HG02798 (cell line): ENCODE data around the gene POLR2L.

Experiments used
- ATAC-seq: cut with Tn5 transposase; IDR thresholded peaks from one replicate; pipeline ENCODE4 v1.9.1; 2021; ENCODE audit warnings: mild to moderate bottlenecking; ENCODE audit not compliant: unreplicated experiment, poor library complexity

POLR2L gene

DNA sequence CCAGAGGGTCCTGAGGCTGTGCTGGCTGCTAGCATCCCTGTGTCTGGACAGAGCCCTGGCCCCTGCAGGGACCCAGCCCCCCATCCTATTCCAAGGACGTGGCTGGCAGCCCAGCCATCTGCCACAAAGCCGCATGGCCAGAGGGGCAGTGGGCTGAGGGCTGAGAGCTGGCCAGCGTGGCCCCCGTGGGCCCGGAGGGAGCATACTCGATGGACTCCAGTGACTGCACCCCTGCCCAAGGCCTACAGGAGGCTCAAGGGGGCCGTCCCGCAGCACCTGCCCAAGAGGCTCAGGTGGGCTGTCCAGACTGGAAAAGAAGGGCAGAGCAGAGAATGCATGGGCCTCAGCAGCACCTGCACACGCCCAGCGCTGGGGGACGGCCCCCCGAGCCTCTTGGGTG, 13.5 kb upstream of the POLR2L start:
- no peak for ATAC-seq

DNA sequence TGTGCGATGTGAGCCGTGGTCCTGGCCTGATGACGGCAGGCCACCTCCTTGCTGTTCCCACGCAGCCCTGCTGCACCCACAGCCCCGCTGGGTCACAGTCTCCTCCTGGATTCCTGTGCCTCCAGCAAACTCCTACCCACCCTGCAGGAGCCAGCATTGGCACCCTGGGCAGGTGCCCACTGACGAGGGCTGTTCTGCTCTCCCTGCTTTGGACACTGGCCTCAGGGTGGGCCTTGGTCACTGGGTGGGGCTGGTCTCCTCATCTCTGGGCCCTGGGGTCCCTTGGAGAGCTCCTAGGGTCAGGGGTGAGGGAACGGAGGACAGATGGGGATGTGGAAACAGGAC, 13.0 kb upstream of the POLR2L start:
- no peak for ATAC-seq

DNA sequence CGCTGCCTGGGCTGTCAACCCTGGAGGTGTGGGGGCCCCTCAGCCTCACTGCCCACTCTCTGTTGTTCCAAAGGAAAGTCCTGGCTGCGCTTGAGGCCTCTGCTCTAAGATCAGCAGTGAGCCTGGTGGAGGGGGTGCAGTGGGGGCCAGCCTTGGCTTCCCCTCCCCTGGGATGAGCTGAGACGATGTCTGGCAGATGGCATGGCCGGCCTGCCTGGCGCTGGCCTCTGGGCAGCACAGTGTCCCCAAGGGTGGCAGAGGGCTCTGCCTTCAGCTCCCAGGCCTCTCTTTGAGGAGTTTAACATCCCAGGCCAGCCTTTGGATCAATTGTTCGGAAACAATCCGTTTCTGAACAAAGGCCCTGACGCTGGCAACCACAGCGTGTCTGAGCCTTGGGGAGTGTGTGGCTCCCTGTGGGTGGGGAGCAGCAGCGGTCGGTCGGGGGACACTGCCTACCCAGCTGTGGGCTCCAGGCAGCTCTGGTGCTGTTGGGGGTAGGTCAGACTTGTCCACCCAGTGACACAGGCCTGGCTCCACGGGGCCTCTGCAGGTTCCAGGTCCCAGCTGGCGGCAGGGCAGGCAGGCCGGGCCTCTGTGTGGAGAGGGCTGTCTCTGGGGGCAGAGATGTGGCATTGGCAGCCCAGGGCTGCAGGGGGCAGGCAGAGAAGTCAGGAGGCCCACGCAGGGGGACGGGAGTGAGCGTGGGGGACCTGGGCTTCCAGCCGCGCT, 12.4 kb upstream of the POLR2L start:
- no peak for ATAC-seq

DNA sequence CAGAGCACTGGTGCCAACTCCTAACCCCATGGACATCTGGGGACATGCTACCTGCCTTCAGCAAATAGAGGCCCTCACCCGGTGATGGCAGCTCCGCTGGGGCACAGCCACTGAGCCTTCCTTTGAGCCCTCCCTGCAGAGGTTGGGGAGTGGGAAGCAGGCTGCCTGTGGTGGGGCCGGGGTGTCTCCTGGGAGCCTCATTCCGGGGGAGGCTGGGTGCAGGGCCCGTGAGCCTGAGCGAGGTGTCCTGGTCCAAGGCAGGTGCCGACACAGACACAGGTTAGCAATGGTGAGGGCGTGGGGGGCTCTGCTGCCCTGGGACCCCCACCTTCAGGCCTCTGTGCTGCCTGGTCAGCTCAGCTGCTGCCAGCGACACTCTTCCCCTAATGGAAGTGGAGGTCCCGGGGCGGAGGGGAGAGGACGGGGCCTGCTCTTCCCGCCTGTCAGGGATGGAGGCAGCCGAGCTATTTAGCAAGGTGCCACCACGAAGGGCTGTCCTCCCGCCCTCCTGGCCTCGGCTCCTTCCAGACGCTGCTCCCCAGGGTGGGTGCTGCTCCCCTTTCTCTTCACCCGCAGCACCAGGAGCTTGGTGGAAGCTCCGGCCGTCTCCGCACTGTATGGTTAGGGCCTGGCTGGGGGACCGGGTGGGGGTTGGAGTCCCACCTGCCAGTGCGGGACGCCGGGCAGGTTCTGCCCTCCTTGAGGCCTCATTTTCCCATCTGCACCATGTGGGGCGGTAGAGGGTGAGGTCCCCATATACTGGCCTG, 11.5 kb upstream of the POLR2L start:
- no peak for ATAC-seq

DNA sequence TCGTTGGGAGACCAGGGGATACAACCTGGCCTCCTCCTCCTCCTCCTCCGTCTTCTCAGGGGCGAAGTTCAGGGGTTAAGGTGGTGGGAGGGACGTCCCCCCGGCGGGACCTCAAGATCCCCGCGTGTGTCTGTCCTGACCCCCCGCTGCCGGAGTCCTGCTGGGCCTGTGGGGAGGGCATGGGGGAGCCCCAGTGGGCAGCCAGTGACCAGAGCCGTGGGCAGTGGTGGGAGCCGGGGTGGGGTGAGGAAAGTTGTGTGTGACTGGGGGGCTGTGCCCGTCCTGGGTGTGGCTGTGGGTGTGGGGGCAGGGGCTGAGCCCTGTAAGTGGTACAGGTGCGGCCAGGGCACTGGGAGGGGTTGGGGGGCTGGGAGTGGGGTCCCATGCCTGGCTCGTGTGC, 10.4 kb upstream of the POLR2L start:
- no peak for ATAC-seq

DNA sequence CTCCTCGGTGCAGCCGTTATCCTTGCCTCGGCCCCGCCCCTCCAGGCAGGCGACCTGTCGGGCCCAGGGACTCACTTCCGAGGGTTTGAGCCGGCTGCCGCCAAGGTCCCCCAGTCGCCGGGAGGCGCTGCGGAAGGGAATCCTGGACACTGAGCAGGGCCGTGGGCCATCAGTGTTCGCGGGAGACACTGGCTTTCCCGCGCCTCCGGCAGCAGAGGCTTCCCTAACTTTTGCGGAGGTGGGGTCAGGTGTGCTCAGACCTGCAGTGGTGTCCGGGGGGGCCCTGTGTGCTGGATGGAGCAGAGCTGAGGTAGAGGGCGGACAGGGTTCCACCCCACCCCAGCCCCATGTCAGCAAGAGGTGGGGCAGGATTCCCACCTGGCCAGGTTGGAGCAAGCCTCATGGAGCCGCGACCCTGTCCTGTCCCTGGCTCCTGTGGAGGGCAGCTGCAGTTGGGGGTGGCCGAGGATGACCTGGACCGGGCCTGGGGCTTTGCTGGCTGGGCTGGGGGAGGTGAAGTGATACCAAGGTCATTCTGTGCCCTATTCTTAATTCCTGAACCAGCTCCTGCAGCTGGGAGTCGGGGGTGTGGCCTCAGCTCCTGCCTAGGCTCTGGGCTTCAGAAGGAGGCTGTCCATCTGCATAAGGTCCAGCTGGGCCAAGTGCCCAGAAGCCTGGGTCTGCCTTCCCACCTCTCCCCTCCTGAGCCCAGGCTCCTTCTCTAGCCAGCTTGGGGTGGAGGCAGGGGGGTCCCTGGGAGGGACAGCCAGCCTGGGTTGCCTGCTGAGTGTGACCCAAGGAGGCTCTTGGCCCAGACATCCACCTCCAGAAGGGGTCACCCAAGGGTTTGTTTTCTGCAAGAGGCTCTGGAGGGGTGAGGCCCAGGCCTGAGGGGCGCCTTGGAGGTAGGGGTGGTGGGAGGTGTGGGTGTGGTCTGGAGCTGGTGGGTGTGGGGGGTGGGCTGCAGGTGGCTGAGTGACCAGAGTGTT, 8.7 kb upstream of the POLR2L start:
- ATAC-seq: no peak

DNA sequence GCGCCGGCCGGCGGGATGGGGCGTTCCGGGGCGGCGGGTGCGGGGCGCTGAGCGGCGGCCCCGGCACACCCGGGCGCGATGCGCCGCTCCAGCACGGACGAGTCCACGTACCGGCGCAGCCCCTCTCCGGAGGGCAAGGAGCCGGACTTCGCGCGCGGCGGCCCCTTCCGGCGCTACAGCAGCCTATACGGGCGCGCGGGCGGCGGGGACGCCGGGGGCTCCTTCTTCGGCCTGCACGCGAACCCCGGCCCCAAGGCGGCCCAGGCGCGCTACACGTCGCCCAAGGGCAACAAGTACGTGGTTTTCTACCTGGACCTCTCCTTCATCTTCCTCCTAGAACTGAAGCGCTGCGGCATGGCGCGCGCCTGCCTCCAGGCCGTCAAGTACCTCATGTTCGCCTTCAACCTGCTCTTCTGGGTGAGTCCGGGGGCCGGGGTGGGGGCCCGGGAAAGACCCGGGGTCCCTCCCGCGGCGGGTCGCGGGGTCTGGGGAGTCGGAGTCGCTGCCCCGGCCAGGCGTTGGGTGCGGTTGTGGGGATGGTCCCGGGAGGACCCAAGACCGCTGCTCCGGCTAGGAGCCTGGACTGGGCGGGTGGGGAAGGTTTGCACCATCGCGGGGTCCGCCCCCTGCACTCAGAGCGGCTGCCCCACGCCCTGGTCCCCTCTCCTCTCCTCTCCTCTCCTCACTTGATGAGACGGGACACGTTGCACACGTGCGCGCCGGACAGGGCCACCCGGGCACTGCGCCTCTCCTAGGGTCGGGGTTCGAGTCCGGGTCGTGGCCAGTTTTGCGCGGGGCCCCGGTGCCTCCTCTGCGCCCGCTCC, 7.8 kb upstream of the POLR2L start:
- no peak for ATAC-seq

DNA sequence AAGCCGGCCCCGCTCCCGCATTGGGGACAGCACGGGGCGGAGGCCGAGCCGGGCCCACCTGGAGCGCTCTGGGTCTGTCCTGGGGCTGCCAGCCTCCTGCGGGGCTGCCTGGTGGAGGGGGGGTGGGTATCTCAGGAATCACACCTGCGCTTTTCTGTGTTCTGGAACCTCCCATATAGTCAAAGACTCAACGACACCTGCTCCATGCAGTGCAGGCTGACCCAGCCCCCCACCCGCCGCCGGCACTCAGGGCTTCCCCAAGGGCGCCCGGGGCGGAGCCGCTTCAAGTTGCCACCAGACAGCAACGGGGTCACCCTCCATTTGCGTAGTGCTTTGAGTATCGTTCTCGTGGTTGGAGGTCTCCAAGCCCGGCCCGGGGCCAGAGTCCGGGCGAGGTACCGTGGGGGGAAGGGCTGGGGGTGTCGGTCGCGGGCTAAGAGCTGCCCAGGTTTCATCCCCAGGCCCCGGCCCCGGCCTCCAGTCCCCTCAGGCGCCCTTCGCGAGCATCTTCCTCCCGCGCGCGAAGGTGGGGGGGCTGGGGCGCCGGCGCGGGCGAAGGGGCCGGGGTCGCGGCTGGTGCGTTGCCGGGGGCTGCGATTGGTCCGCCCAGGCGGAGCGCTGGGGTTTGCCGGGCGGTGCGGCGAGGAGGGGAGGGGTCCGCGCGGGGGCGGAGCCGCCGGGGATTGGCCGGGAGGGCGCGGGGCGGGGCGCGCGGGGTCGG, 6.9 kb upstream of the POLR2L start:
- ATAC-seq: no peak

DNA sequence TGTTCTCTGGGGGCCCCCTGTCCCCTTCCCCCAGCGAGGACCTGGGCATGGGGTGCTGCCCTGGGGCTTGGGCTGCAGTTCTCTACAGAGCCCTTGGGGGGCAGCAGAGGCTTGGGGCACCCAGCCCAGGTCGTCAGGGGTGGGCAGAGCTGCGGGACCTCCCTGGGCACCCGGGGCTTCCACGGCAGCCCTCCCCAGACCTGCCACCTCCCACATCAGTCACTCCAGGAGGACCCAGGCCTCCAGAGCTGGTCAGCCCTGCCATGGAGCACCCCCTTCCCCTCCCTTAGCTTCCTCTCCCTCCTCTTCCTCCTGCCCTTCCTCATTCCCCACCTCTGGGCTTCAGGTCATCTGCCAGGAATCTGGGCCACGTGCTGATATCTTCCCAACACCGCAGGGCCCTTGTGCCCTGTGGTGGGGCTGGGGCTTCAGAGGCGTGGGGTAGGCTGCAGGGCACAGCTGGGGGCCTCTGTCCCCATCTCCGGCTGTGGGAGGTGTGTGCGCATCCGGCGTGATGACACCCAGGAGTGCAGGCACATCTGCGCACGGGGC, 6.1 kb upstream of the POLR2L start:
- no peak for ATAC-seq

DNA sequence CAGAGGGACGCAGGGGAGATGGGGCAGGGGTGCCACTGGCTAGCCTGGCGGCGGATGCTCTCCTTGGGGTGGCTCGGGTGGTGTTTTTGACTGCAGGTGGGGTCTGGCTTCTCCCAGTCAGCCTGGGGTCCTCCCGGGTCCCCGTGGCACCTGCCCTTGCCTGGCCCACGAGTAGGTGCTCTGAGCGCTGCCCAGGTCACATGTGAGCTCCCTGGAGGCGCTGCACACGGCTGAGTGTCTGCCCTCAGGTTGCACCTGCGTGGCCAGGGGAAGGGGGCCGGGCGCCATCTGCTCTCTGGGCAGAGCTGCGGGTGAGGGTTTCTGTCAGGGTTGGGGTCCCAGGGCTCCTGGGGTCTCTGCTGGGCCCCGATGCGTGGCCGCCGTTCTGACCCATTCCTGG, 5.5 kb upstream of the POLR2L start:
- ATAC-seq: no peak

DNA sequence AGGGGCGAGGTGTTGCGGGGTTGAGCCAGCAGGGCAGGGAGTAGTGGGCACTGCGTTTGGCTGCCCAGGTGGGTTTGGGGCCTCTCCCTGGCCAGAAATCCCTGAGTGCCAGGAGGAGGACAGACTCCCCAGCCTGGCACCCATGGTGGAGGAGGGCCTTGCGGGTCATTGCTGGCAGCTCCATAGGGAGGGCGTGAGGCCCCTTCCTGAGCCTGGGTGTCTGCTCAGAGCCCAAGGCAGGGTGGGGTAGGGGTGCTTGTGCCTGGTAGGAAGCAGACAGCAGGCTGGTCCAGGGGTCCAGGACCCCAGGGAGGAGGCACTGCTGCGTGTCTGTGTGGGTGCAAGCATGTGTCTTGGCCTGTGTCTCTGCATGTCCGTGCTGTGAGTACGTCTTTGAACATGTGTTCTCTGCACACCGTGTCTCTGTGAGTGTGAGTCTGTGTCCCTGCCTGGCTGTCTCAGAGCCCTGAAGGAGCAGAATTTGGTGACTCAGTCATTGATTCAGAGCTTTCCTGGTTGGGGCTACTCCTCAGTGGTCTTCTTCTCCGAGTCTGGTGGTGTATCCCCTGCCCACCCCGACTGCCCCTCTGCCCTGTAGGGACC, 4.3 kb upstream of the POLR2L start:
- no peak for ATAC-seq

DNA sequence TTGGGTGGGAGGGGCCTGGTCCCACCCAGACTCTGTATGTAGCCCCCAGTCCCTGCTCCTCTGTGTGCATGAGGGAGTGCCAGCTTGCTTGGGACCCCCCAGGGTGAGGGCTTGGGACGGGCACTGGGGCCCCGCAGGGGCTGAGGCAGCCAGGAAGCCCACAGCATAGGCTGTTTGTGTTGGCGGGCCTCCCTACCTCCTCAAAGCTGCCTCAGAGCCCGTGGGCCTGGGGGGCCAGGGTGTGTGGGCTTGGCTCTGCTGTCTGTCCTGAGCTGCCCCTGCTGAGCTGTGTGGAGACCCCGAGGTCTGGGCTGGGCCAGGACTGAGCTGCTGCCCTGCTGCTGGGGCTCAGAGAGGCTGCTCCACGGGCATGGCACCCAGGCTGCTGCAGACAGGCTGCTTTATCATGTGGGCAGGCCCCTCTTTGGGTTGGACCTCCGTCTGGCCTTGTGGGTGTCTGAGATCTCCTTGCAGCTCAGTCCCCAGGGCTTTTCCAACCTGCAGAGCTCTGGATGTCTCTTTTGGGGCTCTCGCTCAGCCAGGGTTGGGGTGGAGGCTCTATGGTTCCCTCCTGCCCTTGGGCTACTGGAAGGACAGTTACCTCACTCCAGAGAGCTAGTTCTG, 3.7 kb upstream of the POLR2L start:
- no peak for ATAC-seq

DNA sequence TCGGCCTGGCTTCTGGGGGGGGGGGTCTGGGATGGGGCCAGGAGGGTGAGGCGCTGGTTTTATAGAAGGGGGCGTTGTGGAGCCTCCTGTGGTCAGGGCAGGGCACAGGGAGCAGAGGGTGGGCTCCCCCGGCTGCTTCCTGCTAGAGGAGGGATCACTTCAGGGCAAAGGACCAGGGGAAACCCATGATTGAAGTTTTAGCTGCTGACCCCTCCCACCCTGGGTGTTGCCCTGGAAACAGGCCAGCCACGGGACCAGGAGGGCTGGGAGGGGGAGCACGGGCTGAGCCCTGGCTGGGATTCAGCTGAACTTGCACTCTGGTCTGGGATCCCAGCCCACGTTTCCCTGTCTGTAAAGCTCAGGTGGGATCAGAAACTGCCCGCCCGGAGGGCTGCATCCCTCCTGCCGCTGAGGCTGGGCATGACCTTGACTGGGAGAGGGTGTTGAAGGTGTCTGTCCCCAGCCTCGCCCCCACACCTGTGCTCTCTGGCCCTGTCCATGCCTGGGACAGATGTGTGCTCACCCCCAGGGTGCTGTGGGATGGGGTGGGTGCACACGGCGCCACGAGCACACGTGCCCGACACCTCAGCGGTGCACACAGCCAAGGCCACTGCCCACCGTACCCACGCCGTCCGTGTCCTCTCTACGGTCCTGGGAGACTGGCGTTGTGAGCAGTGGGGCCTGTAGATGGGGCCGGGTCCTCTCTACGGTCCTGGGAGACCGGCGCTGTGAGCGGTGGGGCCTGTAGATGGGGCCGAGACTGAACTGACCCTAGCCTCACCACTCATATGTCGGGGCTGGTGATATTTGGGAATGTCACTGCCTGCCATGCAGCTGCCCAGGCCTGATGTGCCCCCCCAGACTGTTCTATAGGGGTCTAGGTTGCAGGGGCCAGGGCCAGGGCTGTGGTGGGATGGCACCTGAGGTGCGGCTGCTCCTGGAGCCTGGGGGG, 2.6 kb upstream of the POLR2L start:
- no peak for ATAC-seq

DNA sequence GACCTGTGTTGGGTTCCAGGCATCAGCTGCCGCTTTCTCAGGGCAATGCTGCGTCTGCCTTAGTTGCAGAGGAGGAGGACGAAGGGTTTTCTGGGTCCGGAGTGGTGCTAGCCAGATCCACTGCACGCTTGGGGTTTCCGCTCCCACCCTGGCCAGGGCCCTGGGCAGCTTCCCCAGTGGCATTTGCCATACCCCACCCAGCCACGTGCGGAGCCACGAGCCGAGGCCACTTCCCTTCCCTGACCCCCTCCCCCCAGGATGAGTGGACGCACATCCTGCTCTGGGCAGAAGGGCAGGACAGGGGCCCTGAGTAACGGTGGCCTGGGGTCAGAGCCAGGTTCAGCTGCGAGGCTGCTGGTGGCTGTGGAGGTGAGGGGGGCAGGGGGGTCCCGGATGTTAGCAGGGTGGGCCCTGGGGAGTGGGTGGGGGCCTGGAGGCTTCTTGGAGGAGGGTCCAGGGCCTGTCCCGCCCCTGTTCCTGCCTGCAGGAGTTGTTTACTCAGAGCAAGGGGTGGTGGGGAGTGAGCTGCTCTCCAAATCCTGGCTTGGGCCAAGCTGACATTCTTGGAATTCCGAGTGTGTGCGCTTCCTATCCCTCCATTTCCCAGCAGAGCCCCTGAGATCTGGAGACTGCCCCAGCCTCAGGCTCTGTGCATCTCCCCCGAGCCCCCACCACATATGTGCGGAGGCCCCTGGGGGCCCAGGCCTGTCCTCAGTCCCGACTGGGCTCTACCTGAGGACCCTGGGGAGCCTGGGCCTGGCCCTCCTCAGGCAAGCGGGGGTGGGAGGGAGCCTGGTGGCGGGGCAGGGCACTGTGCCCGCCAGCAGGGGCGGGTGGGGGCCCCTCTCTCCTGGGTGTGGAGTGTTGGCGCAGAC, 1.7 kb upstream of the POLR2L start:
- ATAC-seq: no peak

DNA sequence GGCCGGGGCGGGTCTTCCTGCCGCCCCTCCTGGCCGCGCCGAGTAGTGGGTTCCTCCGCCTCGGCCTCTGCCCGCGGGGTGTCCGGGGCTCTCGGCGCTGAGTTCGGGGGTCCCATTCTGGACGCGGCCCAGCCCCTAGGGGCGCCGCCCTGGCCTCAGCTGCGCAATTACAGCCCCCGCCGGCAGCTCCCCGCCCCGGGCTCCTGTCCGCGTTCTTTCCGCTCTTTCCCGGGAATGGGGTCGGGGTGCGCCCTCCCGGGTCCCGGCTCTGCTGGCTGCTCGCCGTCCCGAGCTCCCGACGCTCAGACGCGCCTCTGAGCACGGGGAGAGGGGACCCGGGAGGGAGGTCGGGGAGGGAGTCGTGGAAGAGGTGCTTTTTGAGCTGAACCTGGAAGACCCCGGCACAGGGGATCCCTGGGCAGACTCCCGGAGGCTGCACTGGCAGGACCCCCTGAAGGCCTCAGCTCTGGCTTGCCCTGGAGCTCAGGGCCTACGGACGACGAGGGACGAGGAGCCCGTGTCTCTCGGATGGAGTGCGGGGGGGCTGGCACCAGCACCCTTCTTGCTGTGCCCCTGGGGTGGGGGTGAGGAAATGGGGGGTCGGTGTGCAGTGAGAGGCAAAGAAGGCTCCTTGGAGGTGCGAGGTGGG, 881 bp upstream of the POLR2L start:
- peak; percentile 8 for ATAC-seq

DNA sequence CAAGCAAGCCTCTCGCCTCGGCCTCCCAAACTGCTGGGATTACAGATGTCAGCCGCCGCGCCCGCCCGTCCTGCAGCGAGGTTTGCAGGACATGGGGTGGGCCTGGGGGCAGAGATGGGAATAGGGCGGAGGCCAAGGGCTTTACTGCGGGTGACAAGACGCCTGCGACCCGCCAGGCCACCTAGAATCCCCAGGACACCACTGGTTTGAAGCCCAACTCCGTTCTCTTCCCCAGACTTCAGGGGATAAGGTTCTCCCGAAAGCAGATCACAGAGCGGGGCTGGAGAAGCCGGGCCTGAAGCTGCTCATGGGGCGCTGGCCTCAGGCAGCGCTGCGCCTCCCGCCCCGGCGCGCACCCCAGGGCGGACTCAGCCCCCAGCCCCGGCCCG, 354 bp downstream of the POLR2L start:
- no peak for ATAC-seq
